A549 (cell line): ENCODE data around the gene XKR7. TPM values are rescaled to one million over a fixed set of nuclear protein-coding genes. Genes with fewer than 3 reads are reported as not detected.

Experiments used
- ATAC-seq, 2 experiments: fragments of 200-7000 bp in 1 of 2; fragments of >200 bp in 1 of 2; cut with Nextera tagmentation in 1 of 2; cut with Tn5 transposase in 1 of 2; 3 replicates each; pipeline versions ENCODE4 v1.8.0 to v1.9.1; 2018 to 2020; ENCODE audit warnings: mild to moderate bottlenecking in 1 of 2, moderate library complexity in 1 of 2
- CTCF ChIA-PET: fragments of 300-600 bp; sonication (Branson Sonifier 250); formaldehyde crosslinking; extraction: SDS; loops from one replicate; lab custom pipeline; 2021; ENCODE audit warnings: antibody characterized with exemption, inconsistent platforms; lab: Yijun Ruan, JAX
- POLR2A ChIA-PET: fragments of 350-600 bp; formaldehyde crosslinking; extraction: SDS; loops from one replicate; lab custom pipeline; 2021; ENCODE audit warnings: antibody characterized with exemption, inconsistent platforms; lab: Yijun Ruan, JAX
- DNase-seq, 2 experiments: peaks; one replicate each; pipeline versions ENCODE4 v3.0.0 to v3.0.0-alpha.2; 2011 to 2016; ENCODE audit warnings: low read depth in 1 of 2, low spot score in 1 of 2
- FAIRE-seq: peaks from 2 replicates; lab custom pipeline; 2011; peaks lifted over from hg19 to GRCh38; lab: Jason Lieb, UNC
- H3K27ac ChIP-seq, 2 experiments: fragments of >200 bp; sonication (Bioruptor Twin); formaldehyde crosslinking; 3 replicates each; pipeline ENCODE4 v1.5.1; 2016 to 2017
- H3K4me1 ChIP-seq: fragments of >200 bp; sonication (Bioruptor Twin); formaldehyde crosslinking; 3 replicates; pipeline ENCODE4 v1.6.1; 2016
- H3K4me2 ChIP-seq: fragments of >200 bp; sonication (Bioruptor Twin); formaldehyde crosslinking; 3 replicates; pipeline ENCODE4 v1.6.1; 2016
- H3K4me3 ChIP-seq: fragments of >200 bp; sonication (Bioruptor Twin); formaldehyde crosslinking; 3 replicates; pipeline ENCODE4 v1.5.1; 2016
- H3K9me3 ChIP-seq: fragments of >200 bp; sonication (Bioruptor Twin); formaldehyde crosslinking; 3 replicates; pipeline ENCODE4 v1.6.1; 2016
- ATOH8 ChIP-seq: fragments of 250-450 bp; sonication (Bioruptor Pico); IDR thresholded peaks from 2 replicates; pipeline ENCODE4 v1.5.0; 2020; ENCODE audit warnings: low read depth, mild to moderate bottlenecking, moderate library complexity
- CBX2 ChIP-seq: fragments of 200-600 bp; sonication (generic); IDR thresholded peaks from 2 replicates; pipeline ENCODE4 v1.6.1; 2016; ENCODE audit warnings: low read depth, mild to moderate bottlenecking, borderline replicate concordance
- E2F6 ChIP-seq: IDR thresholded peaks from 2 replicates; pipeline ENCODE4 v1.6.1; 2012; ENCODE audit warnings: low read depth, borderline replicate concordance
- EP300 ChIP-seq, 2 experiments: fragments of >200 bp; sonication (Bioruptor Twin); formaldehyde crosslinking; IDR thresholded peaks; 2 replicates in 1 of 2; 3 replicates in 1 of 2; pipeline ENCODE4 v1.6.1; 2016 to 2017
- ESRRA ChIP-seq: fragments of 150-350 bp; IDR thresholded peaks from 2 replicates; pipeline ENCODE4 v1.6.1; 2014; ENCODE audit warnings: mild to moderate bottlenecking, low read length, borderline replicate concordance
- FOSB ChIP-seq: fragments of 250-450 bp; sonication (Bioruptor Pico); IDR thresholded peaks from 2 replicates; pipeline ENCODE4 v1.5.0; 2020; ENCODE audit warnings: mild to moderate bottlenecking, moderate library complexity
- FOSL2 ChIP-seq, 2 experiments: fragments of 450-650 bp in 1 of 2; fragments of >200 bp in 1 of 2; sonication (Bioruptor Twin) in 1 of 2; formaldehyde crosslinking; IDR thresholded peaks; 2 replicates each; pipeline versions ENCODE4 v1.5.0 to v1.6.1; 2016 to 2020; ENCODE audit warnings: mild to moderate bottlenecking in 1 of 2, moderate library complexity in 1 of 2
- HDAC2 ChIP-seq: fragments of 200-600 bp; sonication (generic); IDR thresholded peaks from 2 replicates; pipeline ENCODE4 v1.6.1; 2016
- HES2 ChIP-seq: fragments of >200 bp; sonication (Bioruptor Twin); formaldehyde crosslinking; IDR thresholded peaks from 2 replicates; pipeline ENCODE4 v1.6.1; 2016
- HMGXB4 ChIP-seq: fragments of 250-450 bp; sonication (Bioruptor Pico); IDR thresholded peaks from 2 replicates; pipeline ENCODE4 v1.5.0; 2021; ENCODE audit warnings: mild to moderate bottlenecking, moderate library complexity, borderline replicate concordance
- JUN ChIP-seq, 2 experiments: fragments of >200 bp; sonication (Bioruptor Twin); formaldehyde crosslinking; IDR thresholded peaks; 2 replicates in 1 of 2; 3 replicates in 1 of 2; pipeline ENCODE4 v1.6.1; 2016 to 2017
- KDM5A ChIP-seq: fragments of 200-600 bp; sonication (generic); IDR thresholded peaks from 2 replicates; pipeline ENCODE4 v1.6.1; 2016; ENCODE audit warnings: antibody characterized with exemption, mild to moderate bottlenecking
- MAFK ChIP-seq: fragments of 450-650 bp; IDR thresholded peaks from 2 replicates; pipeline ENCODE4 v1.6.1; 2014; ENCODE audit not compliant: partially characterized antibody
- NFE2L2 ChIP-seq: fragments of 150-350 bp; conservative IDR thresholded peaks from 2 replicates; pipeline ENCODE4 v1.6.1; 2014; ENCODE audit warnings: low read length
- PBX3 ChIP-seq: IDR thresholded peaks from 2 replicates; pipeline ENCODE4 v1.6.1; 2012
- POLR2AphosphoS2 ChIP-seq: conservative IDR thresholded peaks from 2 replicates; pipeline ENCODE4 v1.6.1; 2012; ENCODE audit warnings: low read length, improper control_type of control experiment, inconsistent platforms
- RAD21 ChIP-seq, 2 experiments: fragments of >200 bp in 1 of 2; sonication (Bioruptor Twin) in 1 of 2; formaldehyde crosslinking in 1 of 2; IDR thresholded peaks in 1 of 2; conservative IDR thresholded peaks in 1 of 2; 2 replicates in 1 of 2; 3 replicates in 1 of 2; pipeline ENCODE4 v1.6.1; 2012 to 2018; ENCODE audit warnings: inconsistent platforms in 1 of 2
- REST ChIP-seq: fragments of 200-600 bp; sonication (generic); IDR thresholded peaks from 2 replicates; pipeline ENCODE4 v1.6.1; 2016; ENCODE audit warnings: antibody characterized with exemption, mild to moderate bottlenecking, moderate library complexity
- SREBF2 ChIP-seq: fragments of 450-650 bp; IDR thresholded peaks from 2 replicates; pipeline ENCODE4 v1.6.1; 2014; ENCODE audit warnings: mild to moderate bottlenecking, moderate library complexity
- TFCP2L1 ChIP-seq: fragments of 250-450 bp; sonication (Bioruptor Pico); IDR thresholded peaks from 2 replicates; pipeline ENCODE4 v1.5.0; 2021; ENCODE audit warnings: mild to moderate bottlenecking
- ZC3H11A ChIP-seq: fragments of 450-650 bp; IDR thresholded peaks from 2 replicates; pipeline ENCODE4 v1.6.1; 2014; ENCODE audit warnings: antibody characterized with exemption, mild to moderate bottlenecking
- ZFP36 ChIP-seq: fragments of 450-650 bp; IDR thresholded peaks from 2 replicates; pipeline ENCODE4 v1.6.1; 2014; ENCODE audit warnings: borderline replicate concordance; ENCODE audit not compliant: partially characterized antibody
- WGBS: methylation state at CpG from one replicate; pipeline ENCODE4 v1.1.6; 2017; ENCODE audit errors: missing lambda C conversion rate; 5-methylcytosine and 5-hydroxymethylcytosine counted together
- polyA plus RNA-seq, 4 experiments: library from polyadenylated mRNA; depleted of rRNA in 3 of 4; stranded (reverse); fragments of >200 nt; fragmentation: RNase III in 1 of 4; extraction: RNeasy Plus Mini Kit Qiagen cat#74134 plus additional on column Dnase treatment in 1 of 4; gene quantifications; 2 replicates in 3 of 4; 3 replicates in 1 of 4; pipeline ENCODE4 v1.2.3, GENCODE V29; 2011 to 2017

XKR7 gene
- polyA plus RNA-seq, 2 of the 4 experiments (the other 2 are of a cell fraction): 0.01 TPM; not detected in 1

- Histone ChIP-seq H3K4me3 (peak overlapping the region; percentile 31), H3K9me3 (no peaks in the 10 kb centered on the region), H3K4me2 (peak overlapping the region; percentile 68), H3K27ac (peak overlapping the region; percentile 67 to 82), H3K4me1 (peaks cover 22% of the 10 kb centered on the region)
- DNase-seq (peak; percentile 36 to 82), ATAC-seq (peak; percentile 76 to 84), FAIRE-seq (peak; percentile 76)
- 18% methylated on average over 1 of the region's 1 CpG for WGBS
- ChIA-PET CTCF (interaction anchor here (0.9 to 1.7 kb wide), 4 partner anchors 15 to 165 kb away, joined by 3 to 6 read pairs (median 4); no protein-coding TSS in a partner anchor), POLR2A (no interaction called here)
- no peak for TF ChIP-seq FOSL2 (IDR thresholded peaks at IDR 0.05)
- TF ChIP-seq FOSL2 (CRISPR knock-in tag; IDR thresholded peaks at IDR 0.05): peak; percentile 64
- 0 out of 5 replicates have a peak, but pooled peaks of 1 of the 2 experiments have one; percentile 21 for TF ChIP-seq JUN (IDR thresholded peaks at IDR 0.05)
- TF ChIP-seq MAFK: peak; percentile 27
- TF ChIP-seq KDM5A: no peak
These were observed 19.8 kb downstream of the XKR7 start for GRCh38 chr20:31987744-31988143.

GRCh38 chr20:31988430-31989015 is 20.6 kb downstream of the XKR7 start:
- H3K4me1 ChIP-seq: peaks cover 22% of the 10 kb centered on the region
- 53% methylated on average over 5 of the region's 5 CpGs for WGBS
- peak in 1 of 2 experiments; percentile 35; a peak in 3 of 6 replicates for ATAC-seq
- FAIRE-seq: no peak
- no peak overlapping the region for H3K4me3 ChIP-seq
- no peak for TF ChIP-seq FOSL2 (IDR thresholded peaks at IDR 0.05)
- TF ChIP-seq FOSL2 (CRISPR knock-in tag; IDR thresholded peaks at IDR 0.05): peak; percentile 24
- TF ChIP-seq JUN (IDR thresholded peaks at IDR 0.05): no peak
- no peak for TF ChIP-seq RAD21 (conservative IDR thresholded peaks at IDR 0.05 in 1 of 2, IDR thresholded peaks at IDR 0.05 in 1 of 2)
- TF ChIP-seq HDAC2: no peak
- TF ChIP-seq NFE2L2: no peak
- TF ChIP-seq FOSB: no peak
- no peak for TF ChIP-seq ZC3H11A
- TF ChIP-seq SREBF2: no peak
- peak; percentile 88 for TF ChIP-seq ZFP36
- no peak for TF ChIP-seq TFCP2L1 (CRISPR knock-in tag)
- TF ChIP-seq HMGXB4: no peak
- TF ChIP-seq CBX2: no peak
- TF ChIP-seq EP300 (IDR thresholded peaks at IDR 0.05): no peak
- TF ChIP-seq POLR2AphosphoS2: no peak
- TF ChIP-seq HES2: no peak
- CTCF ChIA-PET: interaction anchor here (0.6 to 1.7 kb wide), 5 partner anchors 16 to 165 kb away, joined by 3 to 6 read pairs (median 3); no protein-coding TSS in a partner anchor
- H3K4me2 ChIP-seq: peak overlapping the region; percentile 68
- no peaks in the 10 kb centered on the region for H3K9me3 ChIP-seq
- DNase-seq: peak in 1 of 2 experiments; percentile 35
- POLR2A ChIA-PET: no interaction called here
- H3K27ac ChIP-seq: peak overlapping the region; percentile 67 to 82

- ATAC-seq: peak in 1 of 2 experiments; percentile 12; a peak in 3 of 6 replicates
- Histone ChIP-seq H3K27ac (peak overlapping the region; percentile 67 to 82), H3K4me1 (peaks cover 22% of the 10 kb centered on the region), H3K4me3 (no peak overlapping the region), H3K9me3 (no peaks in the 10 kb centered on the region), H3K4me2 (peak overlapping the region; percentile 68)
- ChIA-PET POLR2A (no interaction called here), CTCF (interaction anchor here (0.6 to 1.7 kb wide), 2 partner anchors 136 to 142 kb away, joined by 3 to 6 read pairs; no protein-coding TSS in a partner anchor)
- 69% methylated on average over 8 of the region's 8 CpGs for WGBS
- no peak for DNase-seq
- no peak for FAIRE-seq
- no peak for TF ChIP-seq REST
- no peak for TF ChIP-seq TFCP2L1 (CRISPR knock-in tag)
- TF ChIP-seq ATOH8 (CRISPR knock-in tag): no peak
- no peak for TF ChIP-seq ESRRA
- no peak for TF ChIP-seq E2F6
- no peak for TF ChIP-seq PBX3
These were observed 21.2 kb downstream of the XKR7 start for GRCh38 chr20:31989030-31989645.
